ENCODE data around the gene LARP4B.

DNA sequence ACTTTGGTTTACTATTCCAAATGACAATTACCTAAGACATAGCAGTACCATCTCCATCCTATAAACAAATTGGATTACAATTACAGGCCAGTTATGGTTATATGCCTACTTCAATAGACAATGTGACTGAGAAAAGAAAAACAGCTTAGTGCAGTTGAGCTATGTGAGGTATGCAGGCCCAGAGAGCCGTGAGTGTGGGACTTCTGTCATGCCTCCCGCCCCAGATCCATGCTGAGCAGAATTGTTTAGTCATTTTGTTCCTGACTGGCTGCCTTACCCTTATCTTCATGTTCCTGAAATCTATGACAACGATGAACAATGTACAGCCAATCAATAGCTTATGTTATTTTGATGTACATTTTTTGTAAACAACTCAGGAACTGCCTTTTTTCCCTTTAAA is 21.7 kb downstream of the LARP4B start:
- TF ChIP-seq, protein P1, sequence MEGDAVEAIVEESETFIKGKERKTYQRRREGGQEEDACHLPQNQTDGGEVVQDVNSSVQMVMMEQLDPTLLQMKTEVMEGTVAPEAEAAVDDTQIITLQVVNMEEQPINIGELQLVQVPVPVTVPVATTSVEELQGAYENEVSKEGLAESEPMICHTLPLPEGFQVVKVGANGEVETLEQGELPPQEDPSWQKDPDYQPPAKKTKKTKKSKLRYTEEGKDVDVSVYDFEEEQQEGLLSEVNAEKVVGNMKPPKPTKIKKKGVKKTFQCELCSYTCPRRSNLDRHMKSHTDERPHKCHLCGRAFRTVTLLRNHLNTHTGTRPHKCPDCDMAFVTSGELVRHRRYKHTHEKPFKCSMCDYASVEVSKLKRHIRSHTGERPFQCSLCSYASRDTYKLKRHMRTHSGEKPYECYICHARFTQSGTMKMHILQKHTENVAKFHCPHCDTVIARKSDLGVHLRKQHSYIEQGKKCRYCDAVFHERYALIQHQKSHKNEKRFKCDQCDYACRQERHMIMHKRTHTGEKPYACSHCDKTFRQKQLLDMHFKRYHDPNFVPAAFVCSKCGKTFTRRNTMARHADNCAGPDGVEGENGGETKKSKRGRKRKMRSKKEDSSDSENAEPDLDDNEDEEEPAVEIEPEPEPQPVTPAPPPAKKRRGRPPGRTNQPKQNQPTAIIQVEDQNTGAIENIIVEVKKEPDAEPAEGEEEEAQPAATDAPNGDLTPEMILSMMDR (IDR thresholded peaks at IDR 0.05), result no peak
- TF ChIP-seq POLR2A (IDR thresholded peaks at IDR 0.05), result no peak

All from testis (tissue), 2 donors.